Stimulated activated naive CD8-positive, alpha-beta T cell treated with anti-CD3 and anti-CD28 coated beads, Interleukin-15, amount 100 ng/mL, for 72 hours (primary cell): Measurements from ENCODE around the gene DPH6.
A peak's percentile ranks its signal among the peaks of the same experiment; 100 is the strongest.
"Not testable (repeated sequence)": the region's sequence is repeated elsewhere in the genome, so short reads cannot be mapped to it uniquely, and the experiment has no call there.

Source experiments
- ATAC-seq: fragments of 150-1000 bp; cut with Tn5 transposase; 2 replicates; pipeline ENCODE4 v1.10.0; 2021; ENCODE audit warnings: mild to moderate bottlenecking, moderate library complexity
- DNase-seq, 2 donors: peaks; one replicate each; pipeline ENCODE4 v3.0.0; 2021 to 2022
- H3K27ac Mint-ChIP-seq, 2 donors: one replicate each; pipeline ENCODE4 v1.8.0; 2022; ENCODE audit warnings: mild to moderate bottlenecking in 2 of 2, mixed read lengths in 2 of 2, moderate library complexity in 2 of 2
- H3K27me3 Mint-ChIP-seq: one replicate; pipeline ENCODE4 v1.8.0; 2022; ENCODE audit warnings: mixed read lengths
- H3K4me1 Mint-ChIP-seq: one replicate; pipeline ENCODE4 v1.8.0; 2022; ENCODE audit warnings: mild to moderate bottlenecking, mixed read lengths
- H3K4me3 Mint-ChIP-seq, 2 donors: one replicate each; pipeline ENCODE4 v1.8.0; 2022; ENCODE audit warnings: mild to moderate bottlenecking in 2 of 2, mixed read lengths in 2 of 2, moderate library complexity in 1 of 2
- H3K9me3 Mint-ChIP-seq, 2 donors: one replicate each; pipeline ENCODE4 v1.8.0; 2022; ENCODE audit warnings: mixed read lengths in 2 of 2

Gene DPH6

GRCh38 chr15:35545824-35546510, at the start of gene DPH6:
TSS of gene DPH6 (minus strand) at chr15:35546165. CDS start at chr15:35546141, 24 bp downstream.
- ATAC-seq, result peak; percentile 95

GRCh38 chr15:35595656-35596055, 49.7 kb upstream of the DPH6 start:
- no peak overlapping the region for H3K27ac Mint-ChIP-seq
- peaks cover 6% of the 10 kb centered on the region for H3K27me3 Mint-ChIP-seq
- H3K4me3 Mint-ChIP-seq, result no peak overlapping the region
- H3K4me1 Mint-ChIP-seq, result no peaks in the 10 kb centered on the region
- DNase-seq, result no peak
- peaks cover 6 to 9% of the 10 kb centered on the region in 2 donors for H3K9me3 Mint-ChIP-seq
- ATAC-seq, result no peak

More at GRCh38 chr15:35545824-35546510, at the start of gene DPH6:
- DNase-seq, result peak; percentile 90
- Mint-ChIP-seq H3K4me3 (peak within 1 kb of the TSS; percentile 93 to 94), H3K9me3 (peaks cover 0 to 3% of the 10 kb centered on the region in 2 donors), H3K27ac (peak within 1 kb of the TSS; percentile 99), H3K4me1 (peaks cover 34% of the 10 kb centered on the region), H3K27me3 (no peaks in the 10 kb centered on the region)

- not testable (repeated sequence) for H3K9me3 Mint-ChIP-seq, DNase-seq, ATAC-seq, H3K4me1 Mint-ChIP-seq, H3K27me3 Mint-ChIP-seq, H3K4me3 Mint-ChIP-seq, H3K27ac Mint-ChIP-seq
Observed at GRCh38 chr15:35591987-35592386, 46.0 kb upstream of the DPH6 start.

- ATAC-seq, result no peak
Observed at GRCh38 chr15:35583863-35584528, 38.0 kb upstream of the DPH6 start.

GRCh38 chr15:35580606-35581005, 34.6 kb upstream of the DPH6 start:
- ATAC-seq (no peak), DNase-seq (no peak)
- Mint-ChIP-seq H3K9me3 (no peaks in the 10 kb centered on the region), H3K27me3 (peaks cover 8% of the 10 kb centered on the region), H3K27ac (no peak overlapping the region), H3K4me3 (no peak overlapping the region), H3K4me1 (no peaks in the 10 kb centered on the region)

More at GRCh38 chr15:35583863-35584528, 38.0 kb upstream of the DPH6 start:
- no peaks in the 10 kb centered on the region for H3K9me3 Mint-ChIP-seq
- no peak for DNase-seq
- no peak overlapping the region for H3K4me3 Mint-ChIP-seq
- H3K27ac Mint-ChIP-seq, result no peak overlapping the region
- no peaks in the 10 kb centered on the region for H3K4me1 Mint-ChIP-seq
- H3K27me3 Mint-ChIP-seq, result peaks cover 8% of the 10 kb centered on the region

- Mint-ChIP-seq H3K4me1 (no peaks in the 10 kb centered on the region), H3K27me3 (no peaks in the 10 kb centered on the region), H3K4me3 (no peak overlapping the region), H3K27ac (no peak overlapping the region), H3K9me3 (no peaks in the 10 kb centered on the region)
- ATAC-seq, result no peak
- no peak for DNase-seq
Observed at GRCh38 chr15:35567392-35567791, 21.4 kb upstream of the DPH6 start.

- Mint-ChIP-seq H3K27me3 (no peaks in the 10 kb centered on the region), H3K27ac (no peak overlapping the region), H3K4me1 (no peaks in the 10 kb centered on the region), H3K4me3 (no peak overlapping the region), H3K9me3 (no peaks in the 10 kb centered on the region)
- DNase-seq (no peak), ATAC-seq (no peak)
Observed at GRCh38 chr15:35566991-35567390, 21.0 kb upstream of the DPH6 start.

GRCh38 chr15:35565901-35566300, 19.9 kb upstream of the DPH6 start:
- Mint-ChIP-seq H3K4me3 (no peak overlapping the region), H3K27ac (no peak overlapping the region), H3K9me3 (no peaks in the 10 kb centered on the region), H3K4me1 (no peaks in the 10 kb centered on the region), H3K27me3 (no peaks in the 10 kb centered on the region)
- ATAC-seq (no peak), DNase-seq (no peak)

GRCh38 chr15:35562641-35563040, 16.7 kb upstream of the DPH6 start:
- Mint-ChIP-seq H3K4me1 (no peaks in the 10 kb centered on the region), H3K9me3 (peaks cover 0 to under 1% of the 10 kb centered on the region in 2 donors), H3K27ac (no peak overlapping the region), H3K27me3 (no peaks in the 10 kb centered on the region), H3K4me3 (no peak overlapping the region)
- DNase-seq (no peak), ATAC-seq (no peak)

- peaks cover 0 to 4% of the 10 kb centered on the region in 2 donors for H3K9me3 Mint-ChIP-seq
- ATAC-seq, result no peak
- H3K27ac Mint-ChIP-seq, result no peak overlapping the region
- H3K4me3 Mint-ChIP-seq, result no peak overlapping the region
- no peaks in the 10 kb centered on the region for H3K27me3 Mint-ChIP-seq
- H3K4me1 Mint-ChIP-seq, result no peaks in the 10 kb centered on the region
- DNase-seq, result no peak
Observed at GRCh38 chr15:35561308-35561707, 15.3 kb upstream of the DPH6 start.

GRCh38 chr15:35560870-35561269, 14.9 kb upstream of the DPH6 start:
- Mint-ChIP-seq H3K4me1 (no peaks in the 10 kb centered on the region), H3K4me3 (no peak overlapping the region), H3K9me3 (peaks cover 0 to 4% of the 10 kb centered on the region in 2 donors), H3K27ac (no peak overlapping the region), H3K27me3 (no peaks in the 10 kb centered on the region)
- ATAC-seq (no peak), DNase-seq (no peak)

GRCh38 chr15:35560258-35560657, 14.3 kb upstream of the DPH6 start:
- Mint-ChIP-seq H3K9me3 (peaks cover 0 to 4% of the 10 kb centered on the region in 2 donors), H3K4me3 (no peak overlapping the region), H3K27ac (no peak overlapping the region), H3K4me1 (no peaks in the 10 kb centered on the region), H3K27me3 (no peaks in the 10 kb centered on the region)
- DNase-seq (no peak), ATAC-seq (no peak)

- Mint-ChIP-seq H3K9me3 (peaks cover 0 to 4% of the 10 kb centered on the region in 2 donors), H3K27ac (no peak overlapping the region), H3K4me3 (no peak overlapping the region), H3K4me1 (no peaks in the 10 kb centered on the region), H3K27me3 (no peaks in the 10 kb centered on the region)
- DNase-seq (no peak), ATAC-seq (no peak)
Observed at GRCh38 chr15:35559683-35560082, 13.7 kb upstream of the DPH6 start.

GRCh38 chr15:35557544-35557943, 11.6 kb upstream of the DPH6 start:
- H3K27ac Mint-ChIP-seq, result peak overlapping the region in 1 of 2 donors; percentile 14
- no peaks in the 10 kb centered on the region for H3K27me3 Mint-ChIP-seq
- H3K9me3 Mint-ChIP-seq, result peaks cover 0 to 4% of the 10 kb centered on the region in 2 donors
- no peaks in the 10 kb centered on the region for H3K4me1 Mint-ChIP-seq
- no peak overlapping the region for H3K4me3 Mint-ChIP-seq
- ATAC-seq (peak; percentile 66), DNase-seq (peak in 1 of 2 donors; percentile 9)

GRCh38 chr15:35557012-35557411, 11.0 kb upstream of the DPH6 start:
- DNase-seq (no peak), ATAC-seq (no peak)
- H3K4me3 Mint-ChIP-seq, result no peak overlapping the region
- no peaks in the 10 kb centered on the region for H3K27me3 Mint-ChIP-seq
- peaks cover 0 to 4% of the 10 kb centered on the region in 2 donors for H3K9me3 Mint-ChIP-seq
- H3K4me1 Mint-ChIP-seq, result no peaks in the 10 kb centered on the region
- H3K27ac Mint-ChIP-seq, result no peak overlapping the region

- Mint-ChIP-seq H3K27ac (no peak overlapping the region), H3K4me1 (no peaks in the 10 kb centered on the region), H3K27me3 (no peaks in the 10 kb centered on the region), H3K4me3 (no peak overlapping the region), H3K9me3 (peaks cover 0 to 4% of the 10 kb centered on the region in 2 donors)
- DNase-seq, result no peak
- ATAC-seq, result no peak
Observed at GRCh38 chr15:35555244-35555643, 9.3 kb upstream of the DPH6 start.
